Endothelial cell of umbilical vein (primary cell): ENCODE results near the gene BABAM1. TPM values are rescaled to one million over a fixed set of nuclear protein-coding genes. Genes with fewer than 3 reads are reported as not detected.

Source experiments
- BruUV-seq: library from RNA; stranded (reverse); fragments of 400-500 nt; replicated peaks from 2 replicates; lab custom pipeline; 2021; lab: Mats Ljungman, UMichigan
- CTCF ChIA-PET: fragments of 300-600, 350-600 bp; sonication (Branson Sonifier 250); formaldehyde crosslinking; loops from one replicate; lab custom pipeline; 2021; ENCODE audit warnings: antibody characterized with exemption, inconsistent platforms; lab: Charles Lee
- POLR2A ChIA-PET: fragments of 300-600, 350-600 bp; sonication (Branson Sonifier 250); formaldehyde crosslinking; loops from one replicate; lab custom pipeline; 2021; ENCODE audit warnings: antibody characterized with exemption, inconsistent platforms; lab: Charles Lee
- DNase-seq: peaks from one replicate; pipeline ENCODE4 v3.0.0-alpha.2; 2011; ENCODE audit warnings: low read depth, low spot score
- FAIRE-seq: peaks from 2 replicates; lab custom pipeline; 2011; peaks lifted over from hg19 to GRCh38; lab: Jason Lieb, UNC
- H2AFZ ChIP-seq: 2 replicates; pipeline ENCODE4 v1.6.0; 2012; ENCODE audit warnings: low read depth, low read length, control low read depth, inconsistent platforms
- H3K27ac ChIP-seq: 2 replicates; pipeline ENCODE4 v1.5.1; 2011; ENCODE audit warnings: low read depth, mild to moderate bottlenecking, control low read depth, low read length, moderate library complexity; ENCODE audit not compliant: insufficient read depth
- H3K27me3 ChIP-seq, 2 experiments: 2 replicates each; pipeline versions ENCODE4 v1.6.0 to v1.6.1; 2011; ENCODE audit warnings: low read length in 2 of 2, mixed read lengths in 1 of 2; ENCODE audit not compliant: control insufficient read depth in 2 of 2, insufficient read depth in 2 of 2
- H3K36me3 ChIP-seq, 2 experiments: 2 replicates in 1 of 2; 3 replicates in 1 of 2; pipeline ENCODE4 v1.5.1; 2011; ENCODE audit warnings: low read length in 2 of 2, mild to moderate bottlenecking in 1 of 2, moderate library complexity in 1 of 2; ENCODE audit not compliant: control insufficient read depth in 2 of 2, insufficient read depth in 2 of 2; ENCODE audit errors: extremely low read depth in 1 of 2
- H3K4me1 ChIP-seq: 3 replicates; pipeline ENCODE4 v1.5.1; 2011; ENCODE audit warnings: mild to moderate bottlenecking, low read length; ENCODE audit not compliant: control insufficient read depth, insufficient read depth; ENCODE audit errors: extremely low read depth
- H3K4me2 ChIP-seq: 2 replicates; pipeline ENCODE4 v1.6.1; 2011; ENCODE audit warnings: low read length, control low read depth, mixed read lengths; ENCODE audit not compliant: insufficient read depth
- H3K4me3 ChIP-seq, 3 experiments: fragments of 200-600 bp in 1 of 3; sonication (generic), shearing (Covaris generic) in 1 of 3; replicated peaks in 1 of 3; 2 replicates each; pipeline ENCODE4 v1.5.1; 2011 to 2016; ENCODE audit warnings: control low read depth in 3 of 3, low read length in 3 of 3, mild to moderate bottlenecking in 2 of 3, inconsistent platforms in 1 of 3, low read depth in 1 of 3, moderate library complexity in 1 of 3; ENCODE audit not compliant: insufficient read depth in 1 of 3
- H3K79me2 ChIP-seq: 2 replicates; pipeline ENCODE4 v1.6.0; 2012; ENCODE audit warnings: low read length, inconsistent platforms; ENCODE audit not compliant: control insufficient read depth, insufficient read depth
- H3K9ac ChIP-seq: replicated peaks from 2 replicates; pipeline ENCODE3; 2011; ENCODE audit warnings: low read length, control low read depth; ENCODE audit not compliant: insufficient read depth; ENCODE audit errors: extremely low read depth
- H3K9me1 ChIP-seq: replicated peaks from 3 replicates; pipeline ENCODE4 v1.6.0; 2011; ENCODE audit warnings: mild to moderate bottlenecking, low read length; ENCODE audit not compliant: control insufficient read depth, insufficient read depth; ENCODE audit errors: extremely low read depth
- H3K9me3 ChIP-seq: replicated peaks from 2 replicates; pipeline ENCODE4 v1.5.1; 2012; ENCODE audit warnings: low read length, inconsistent platforms; ENCODE audit not compliant: control insufficient read depth, insufficient read depth
- H4K20me1 ChIP-seq: replicated peaks from 2 replicates; pipeline ENCODE3; 2011; ENCODE audit warnings: mild to moderate bottlenecking, low read length; ENCODE audit not compliant: control insufficient read depth, insufficient read depth; ENCODE audit errors: extremely low read depth
- CTCF ChIP-seq, 2 donors: IDR thresholded peaks; 1 replicate in 1 of 2; 2 replicates in 1 of 2; pipeline ENCODE4 v1.5.1; 2011; ENCODE audit warnings: low read length in 2 of 2, mild to moderate bottlenecking in 2 of 2, moderate library complexity in 2 of 2, control low read depth in 1 of 2, inconsistent platforms in 1 of 2, low read depth in 1 of 2; ENCODE audit not compliant: insufficient read depth in 1 of 2; ENCODE audit errors: extremely low read depth in 1 of 2
- EZH2 ChIP-seq: IDR thresholded peaks from 2 replicates; pipeline ENCODE4 v1.6.1; 2012; ENCODE audit warnings: borderline replicate concordance, low read depth, mild to moderate bottlenecking, moderate library complexity, low read length, inconsistent platforms; ENCODE audit not compliant: severe bottlenecking
- FOS ChIP-seq: IDR thresholded peaks from 2 replicates; pipeline ENCODE4 v1.6.1; 2011; ENCODE audit warnings: mild to moderate bottlenecking, low read length, moderate library complexity, borderline replicate concordance; ENCODE audit not compliant: insufficient read depth
- GATA2 ChIP-seq: IDR thresholded peaks from 2 replicates; pipeline ENCODE4 v1.7.0; 2011; ENCODE audit warnings: low read depth, mild to moderate bottlenecking, moderate library complexity, mixed read lengths, low read length; ENCODE audit not compliant: insufficient read length, insufficient read depth
- JUN ChIP-seq: IDR thresholded peaks from 2 replicates; pipeline ENCODE4 v1.6.1; 2011; ENCODE audit warnings: borderline replicate concordance, low read depth; ENCODE audit not compliant: insufficient read length, insufficient read depth
- MAX ChIP-seq: IDR thresholded peaks from 2 replicates; pipeline ENCODE4 v1.6.1; 2011; ENCODE audit not compliant: insufficient read depth, insufficient read length
- MYC ChIP-seq: IDR thresholded peaks from one replicate; pipeline ENCODE4 v1.6.1; 2011; ENCODE audit warnings: mild to moderate bottlenecking, low read depth, low read length
- POLR2A ChIP-seq: IDR thresholded peaks from 2 replicates; pipeline ENCODE4 v1.6.1; 2012; ENCODE audit warnings: low read depth, mild to moderate bottlenecking, control low read depth, low read length
- POLR2AphosphoS5 ChIP-seq: IDR thresholded peaks from 2 replicates; pipeline ENCODE4 v1.6.1; 2012; ENCODE audit warnings: low read depth, mild to moderate bottlenecking, control low read depth, low read length, moderate library complexity; ENCODE audit not compliant: insufficient read depth
- dilution Hi-C: fragments of 300-500 bp; cut with MboI; formaldehyde crosslinking; loops from one replicate; pipeline ENCODE4 v1.15.0; 2019; ENCODE audit warnings: low sequenced_read_pairs; ENCODE audit not compliant: extremely low pct_ligation_motif_present
- intact Hi-C: fragments of 100-400 bp; cut with micrococcal nuclease; formaldehyde crosslinking; loops from one replicate; pipeline ENCODE4 v1.10.0; 2022
- polyA plus RNA-seq, 4 experiments: library from polyadenylated mRNA; depleted of rRNA in 3 of 4; stranded (reverse) in 3 of 4; unstranded in 1 of 4; fragments of >200 nt; gene quantifications; 2 replicates each; pipeline versions ENCODE4 v1.2.1 to v1.2.3, GENCODE V29; 2011 to 2012; ENCODE audit warnings: missing spikeins in 1 of 4
- total RNA-seq: library from RNA; stranded (reverse); gene quantifications from 2 replicates; pipeline ENCODE4 v1.2.3, GENCODE V29; 2021

BABAM1 gene
- total and polyA plus RNA-seq, 2 donors (not counting 3 experiments of a cell fraction or from before 2014, with no cell fraction given), result 118 to 140 TPM

GRCh38 chr19:17243830-17244617 is 23.2 kb upstream of the BABAM1 start:
- Histone ChIP-seq H3K27ac (no peak overlapping the region), H4K20me1 (no peaks in the 10 kb centered on the region), H3K4me3 (peak overlapping the region; percentile 65 to 84 (median 74)), H3K4me1 (peaks cover 21% of the 10 kb centered on the region), H3K9ac (peak overlapping the region; percentile 51), H3K4me2 (peak overlapping the region; percentile 81), H2AFZ (peak overlapping the region; percentile 25), H3K79me2 (peaks cover 27% of the 10 kb centered on the region), H3K9me1 (no peaks in the 10 kb centered on the region), H3K9me3 (no peaks in the 10 kb centered on the region), H3K36me3 (no peaks in the 10 kb centered on the region), H3K27me3 (no peaks in the 10 kb centered on the region)
- FAIRE-seq, result peak; percentile 90
- POLR2A ChIA-PET, result no interaction called here
- TF ChIP-seq MAX (no peak), JUN (no peak), GATA2 (no peak), EZH2 (no peak), CTCF (IDR thresholded peaks at IDR 0.05; ENCODE audit: extremely low read depth in 1 of 2, insufficient read depth in 1 of 2, low read depth in 1 of 2, low read length in 2 of 2) (no peak), FOS (no peak), POLR2A (no peak), MYC (no peak), POLR2AphosphoS5 (no peak)
- no peak for DNase-seq
- intact Hi-C loops, result no loop called here
- CTCF ChIA-PET, result interaction anchor here (1.8 kb wide), 1 partner anchor 9 kb away, joined by 13 read pairs; no protein-coding TSS in a partner anchor
- BruUV-seq, result no TSS peak
- dilution Hi-C loops, result no loop called here
